Measurements from ENCODE around the gene CCDC142. TPM values are rescaled to one million over a fixed set of nuclear protein-coding genes. Genes with fewer than 3 reads are reported as not detected.
A peak's percentile ranks its signal among the peaks of the same experiment; 100 is the strongest.

Gene CCDC142
- total RNA-seq, 3 donors from 2014 or later = 22.6 to 36.5 (median 28.5) TPM

- Histone ChIP-seq H3K4me3 (no peak overlapping the region), H3K9me3 (no peaks in the 10 kb centered on the region), H3K4me1 (ENCODE audit: low read depth) (peaks cover 24% of the 10 kb centered on the region), H3K36me3 (ENCODE audit: low read depth) (no peaks in the 10 kb centered on the region)
- DNase-seq = peak in 2 of 3 donors; percentile 74
- no peak for TF ChIP-seq CTCF (IDR thresholded peaks at IDR 0.05)
- peak; percentile 63 for ATAC-seq
- intact Hi-C loops (cut with DNase I, micrococcal nuclease) = no loop called here
These were observed 15.1 kb upstream of the CCDC142 start for GRCh38 chr2:74497777-74498499.

- ATAC-seq = no peak
- H3K4me1 ChIP-seq (ENCODE audit: low read depth) = peaks cover 23% of the 10 kb centered on the region
- no peak for DNase-seq
- no peaks in the 10 kb centered on the region for H3K36me3 ChIP-seq (ENCODE audit: low read depth)
- TF ChIP-seq CTCF (IDR thresholded peaks at IDR 0.05) = no peak
- intact Hi-C loops (cut with DNase I, micrococcal nuclease) = no loop called here
- H3K4me3 ChIP-seq = no peak overlapping the region
- H3K9me3 ChIP-seq = no peaks in the 10 kb centered on the region
These were observed 14.4 kb upstream of the CCDC142 start for GRCh38 chr2:74496997-74497776.

GRCh38 chr2:74495440-74495839 is 12.6 kb upstream of the CCDC142 start:
- Histone ChIP-seq H3K36me3 (ENCODE audit: low read depth) (no peaks in the 10 kb centered on the region), H3K4me1 (ENCODE audit: low read depth) (peaks cover 18% of the 10 kb centered on the region), H3K9me3 (no peaks in the 10 kb centered on the region), H3K4me3 (no peak overlapping the region)
- TF ChIP-seq CTCF (IDR thresholded peaks at IDR 0.05) = no peak
- ATAC-seq = no peak
- DNase-seq = no peak
- intact Hi-C loops (cut with DNase I, micrococcal nuclease) = no loop called here

- DNase-seq (peak in 2 of 3 donors; percentile 4 to 18), ATAC-seq (no peak)
- no peak for TF ChIP-seq CTCF (IDR thresholded peaks at IDR 0.05)
- intact Hi-C loops (cut with DNase I, micrococcal nuclease) = no loop called here
- Histone ChIP-seq H3K4me1 (ENCODE audit: low read depth) (peaks cover 7% of the 10 kb centered on the region), H3K36me3 (ENCODE audit: low read depth) (no peaks in the 10 kb centered on the region), H3K4me3 (no peak overlapping the region), H3K9me3 (no peaks in the 10 kb centered on the region)
These were observed 10.7 kb upstream of the CCDC142 start for GRCh38 chr2:74493546-74493945.

GRCh38 chr2:74491648-74492544 is 9.1 kb upstream of the CCDC142 start:
- H3K4me1 ChIP-seq (ENCODE audit: low read depth) = no peaks in the 10 kb centered on the region
- no peaks in the 10 kb centered on the region for H3K9me3 ChIP-seq
- H3K4me3 ChIP-seq = no peak overlapping the region
- intact Hi-C loops (cut with DNase I, micrococcal nuclease) = no loop called here
- no peak for TF ChIP-seq CTCF (IDR thresholded peaks at IDR 0.05)
- DNase-seq (peak in 2 of 3 donors; percentile 14 to 15), ATAC-seq (no peak)
- no peaks in the 10 kb centered on the region for H3K36me3 ChIP-seq (ENCODE audit: low read depth)
